ENCODE measurements around the gene CACNA1I.

GRCh38 chr22:39713799-39714290, 143.3 kb downstream of the CACNA1I start:
- TF ChIP-seq POLR2A (IDR thresholded peaks at IDR 0.05) (no peak), CTCF (IDR thresholded peaks at IDR 0.05 in 4 of 5, conservative IDR thresholded peaks at IDR 0.05 in 1 of 5) (no peak)
